Neuronal stem cell (in vitro differentiated cells): ENCODE results near the gene FSIP1.

Experiments used
- DNase-seq: peaks from one replicate; pipeline ENCODE4 v3.0.0-alpha.2; 2013; ENCODE audit warnings: low spot score
- H2AFZ ChIP-seq: one replicate; pipeline ENCODE4 v1.6.1; 2013; ENCODE audit warnings: mild to moderate bottlenecking, low read length, inconsistent platforms
- H2AK5ac ChIP-seq: 2 replicates; pipeline ENCODE4 v1.6.1; 2013; ENCODE audit warnings: low read depth, mild to moderate bottlenecking, inconsistent platforms, low read length, moderate library complexity, mixed read lengths
- H2BK120ac ChIP-seq: 2 replicates; pipeline ENCODE4 v1.6.1; 2013; ENCODE audit warnings: low read depth, mild to moderate bottlenecking, inconsistent platforms, low read length, moderate library complexity, mixed read lengths
- H2BK12ac ChIP-seq: one replicate; pipeline ENCODE4 v1.6.1; 2013; ENCODE audit warnings: low read length, inconsistent platforms
- H2BK15ac ChIP-seq: 2 replicates; pipeline ENCODE4 v1.6.1; 2013; ENCODE audit warnings: mild to moderate bottlenecking, low read length, inconsistent platforms, mixed read lengths
- H2BK5ac ChIP-seq: one replicate; pipeline ENCODE4 v1.6.1; 2013; ENCODE audit warnings: inconsistent platforms, mild to moderate bottlenecking, low read length, moderate library complexity
- H3K14ac ChIP-seq: one replicate; pipeline ENCODE4 v1.6.1; 2013; ENCODE audit warnings: low read length, inconsistent platforms
- H3K18ac ChIP-seq: 2 replicates; pipeline ENCODE4 v1.6.1; 2013; ENCODE audit warnings: low read length, inconsistent platforms
- H3K23ac ChIP-seq: 2 replicates; pipeline ENCODE4 v1.6.1; 2013; ENCODE audit warnings: low read depth, mild to moderate bottlenecking, mixed read lengths, low read length, inconsistent platforms; ENCODE audit not compliant: poor library complexity
- H3K27ac ChIP-seq: replicated peaks from 3 replicates; pipeline ENCODE4 v1.5.1; 2013; ENCODE audit warnings: low read length, inconsistent platforms
- H3K27me3 ChIP-seq, 3 experiments: 2 replicates each; pipeline ENCODE4 v1.6.1; 2013; ENCODE audit warnings: low read length in 3 of 3, mild to moderate bottlenecking in 2 of 3, inconsistent platforms in 1 of 3, low read depth in 1 of 3, mixed read lengths in 1 of 3, moderate library complexity in 1 of 3; ENCODE audit not compliant: control insufficient read depth in 3 of 3, insufficient read depth in 3 of 3
- H3K36me3 ChIP-seq, 2 donors: replicated peaks in 1 of 2; 2 replicates each; pipeline ENCODE4 v1.6.1; 2013; ENCODE audit warnings: low read length in 2 of 2; ENCODE audit not compliant: control insufficient read depth in 2 of 2, insufficient read depth in 2 of 2
- H3K4ac ChIP-seq: 2 replicates; pipeline ENCODE4 v1.6.1; 2013; ENCODE audit warnings: inconsistent platforms, mild to moderate bottlenecking, low read length, moderate library complexity
- H3K4me1 ChIP-seq, 2 donors: 1 replicate in 1 of 2; 2 replicates in 1 of 2; pipeline ENCODE4 v1.6.1; 2013; ENCODE audit warnings: low read length in 2 of 2, low read depth in 1 of 2; ENCODE audit not compliant: control insufficient read depth in 2 of 2, insufficient read depth in 1 of 2
- H3K4me2 ChIP-seq: one replicate; pipeline ENCODE4 v1.6.1; 2013; ENCODE audit warnings: mild to moderate bottlenecking, low read length, inconsistent platforms; ENCODE audit not compliant: insufficient read depth, poor library complexity, severe bottlenecking
- H3K4me3 ChIP-seq, 2 donors: 2 replicates each; pipeline ENCODE4 v1.5.1; 2013; ENCODE audit warnings: low read length in 2 of 2, mild to moderate bottlenecking in 2 of 2, inconsistent platforms in 1 of 2, moderate library complexity in 1 of 2
- H3K79me1 ChIP-seq: one replicate; pipeline ENCODE4 v1.6.1; 2013; ENCODE audit warnings: low read depth, mild to moderate bottlenecking, inconsistent platforms, low read length, moderate library complexity
- H3K9ac ChIP-seq: one replicate; pipeline ENCODE4 v1.6.1; 2013; ENCODE audit warnings: mild to moderate bottlenecking, low read depth, low read length, inconsistent platforms; ENCODE audit not compliant: poor library complexity
- H3K9me3 ChIP-seq, 2 donors: replicated peaks in 1 of 2; 2 replicates each; pipeline versions ENCODE3 to v1.6.1; 2013; ENCODE audit warnings: low read length in 2 of 2, mild to moderate bottlenecking in 2 of 2, inconsistent platforms in 1 of 2, low read depth in 1 of 2, mixed read lengths in 1 of 2, moderate library complexity in 1 of 2; ENCODE audit not compliant: control insufficient read depth in 2 of 2, insufficient read depth in 1 of 2
- H4K8ac ChIP-seq: one replicate; pipeline ENCODE4 v1.6.1; 2013; ENCODE audit warnings: low read depth, mild to moderate bottlenecking, inconsistent platforms, low read length, moderate library complexity
- H4K91ac ChIP-seq: one replicate; pipeline ENCODE4 v1.6.1; 2013; ENCODE audit warnings: low read length, low read depth, mild to moderate bottlenecking, inconsistent platforms; ENCODE audit not compliant: poor library complexity
- WGBS, 2 donors: extraction: QIAGEN DNeasy Blood & Tissue Kit; methylation state at CpG; one replicate each; pipeline ENCODE4 v1.1.7; 2013; ENCODE audit warnings: missing lambda C conversion rate in 2 of 2, mixed read lengths in 1 of 2; ENCODE audit not compliant: insufficient read length in 2 of 2, insufficient replicate concordance in 1 of 2; ENCODE audit errors: extremely low coverage in 2 of 2; 5-methylcytosine and 5-hydroxymethylcytosine counted together

FSIP1 gene

GRCh38 chr15:39770748-39771689 is 11.6 kb downstream of the FSIP1 start:
- no peak overlapping the region for H3K27ac ChIP-seq
- H2AFZ ChIP-seq: peak overlapping the region; percentile 86
- H3K9ac ChIP-seq: no peak overlapping the region
- peak overlapping the region; percentile 77 for H3K18ac ChIP-seq
- no CpG with 5 or more reads among the region's 8 CpGs for WGBS, 2 donors
- H2BK120ac ChIP-seq: no peak overlapping the region
- H2BK5ac ChIP-seq: no peak overlapping the region
- no peak overlapping the region for H4K8ac ChIP-seq
- H3K36me3 ChIP-seq: no peaks in the 10 kb centered on the region
- H3K79me1 ChIP-seq: peaks cover 2% of the 10 kb centered on the region
- H3K27me3 ChIP-seq: no peaks in the 10 kb centered on the region
- H3K4me1 ChIP-seq: peaks cover 4 to 5% of the 10 kb centered on the region in 2 donors
- no peak overlapping the region for H3K14ac ChIP-seq
- no peak overlapping the region for H2AK5ac ChIP-seq
- no peak overlapping the region for H3K4me2 ChIP-seq
- peaks cover 3 to 4% of the 10 kb centered on the region in 2 donors for H3K9me3 ChIP-seq
- no peak overlapping the region for H3K23ac ChIP-seq
- peak overlapping the region; percentile 41 for H2BK12ac ChIP-seq
- H2BK15ac ChIP-seq: no peak overlapping the region
- H4K91ac ChIP-seq: no peak overlapping the region
- no peak for DNase-seq
- no peak overlapping the region for H3K4me3 ChIP-seq
- H3K4ac ChIP-seq: no peak overlapping the region

- no peak overlapping the region for H3K18ac ChIP-seq
- peaks cover 3 to 4% of the 10 kb centered on the region in 2 donors for H3K9me3 ChIP-seq
- H3K27ac ChIP-seq: no peak overlapping the region
- no peak overlapping the region for H3K4ac ChIP-seq
- DNase-seq: no peak
- WGBS, 2 donors: no CpG with 5 or more reads among the region's 5 CpGs
- no peak overlapping the region for H3K14ac ChIP-seq
- H2BK12ac ChIP-seq: no peak overlapping the region
- H3K36me3 ChIP-seq: no peaks in the 10 kb centered on the region
- H3K9ac ChIP-seq: no peak overlapping the region
- H3K4me2 ChIP-seq: no peak overlapping the region
- no peak overlapping the region for H4K8ac ChIP-seq
- no peak overlapping the region for H2AK5ac ChIP-seq
- H2BK5ac ChIP-seq: no peak overlapping the region
- no peak overlapping the region for H2BK120ac ChIP-seq
- no peak overlapping the region for H3K4me3 ChIP-seq
- H2AFZ ChIP-seq: no peak overlapping the region
- no peak overlapping the region for H3K23ac ChIP-seq
- peaks cover 2% of the 10 kb centered on the region for H3K79me1 ChIP-seq
- H3K4me1 ChIP-seq: peaks cover 4 to 5% of the 10 kb centered on the region in 2 donors
- no peak overlapping the region for H2BK15ac ChIP-seq
- no peaks in the 10 kb centered on the region for H3K27me3 ChIP-seq
- H4K91ac ChIP-seq: no peak overlapping the region
Measured at GRCh38 chr15:39767921-39768320, 14.7 kb downstream of the FSIP1 start.

- Histone ChIP-seq H4K91ac (no peak overlapping the region), H2BK15ac (no peak overlapping the region), H3K4me3 (no peak overlapping the region), H3K4me1 (peaks cover 0 to 2% of the 10 kb centered on the region in 2 donors), H2AK5ac (no peak overlapping the region), H2BK12ac (no peak overlapping the region), H3K27ac (no peak overlapping the region), H3K36me3 (no peaks in the 10 kb centered on the region), H4K8ac (no peak overlapping the region), H3K27me3 (no peaks in the 10 kb centered on the region), H2BK120ac (no peak overlapping the region), H3K4me2 (no peak overlapping the region), H3K9ac (no peak overlapping the region), H3K79me1 (no peaks in the 10 kb centered on the region), H3K9me3 (peaks cover 4 to 16% of the 10 kb centered on the region in 2 donors), H3K14ac (no peak overlapping the region), H2BK5ac (no peak overlapping the region), H3K18ac (no peak overlapping the region), H2AFZ (no peak overlapping the region), H3K4ac (no peak overlapping the region), H3K23ac (no peak overlapping the region)
- no CpG with 5 or more reads among the region's 2 CpGs for WGBS, 2 donors
- no peak for DNase-seq
Measured at GRCh38 chr15:39761006-39761405, 21.6 kb downstream of the FSIP1 start.

- Histone ChIP-seq H2BK12ac (no peak overlapping the region), H4K91ac (no peak overlapping the region), H3K27me3 (no peaks in the 10 kb centered on the region), H3K23ac (no peak overlapping the region), H3K36me3 (no peaks in the 10 kb centered on the region), H2BK5ac (no peak overlapping the region), H4K8ac (no peak overlapping the region), H3K79me1 (no peaks in the 10 kb centered on the region), H2AFZ (peak overlapping the region; percentile 68), H3K4me3 (no peak overlapping the region), H2AK5ac (no peak overlapping the region), H3K18ac (no peak overlapping the region), H2BK15ac (no peak overlapping the region), H3K4me2 (no peak overlapping the region), H3K4me1 (peaks cover 0 to 2% of the 10 kb centered on the region in 2 donors), H3K27ac (no peak overlapping the region), H3K14ac (no peak overlapping the region), H2BK120ac (no peak overlapping the region), H3K4ac (no peak overlapping the region), H3K9ac (no peak overlapping the region), H3K9me3 (peaks cover 0 to 16% of the 10 kb centered on the region in 2 donors)
- WGBS, 2 donors: no CpG with 5 or more reads among the region's 2 CpGs
- DNase-seq: peak; percentile 62
Measured at GRCh38 chr15:39756806-39757522, 25.7 kb downstream of the FSIP1 start.
